Left lung (tissue), 10 donors: ENCODE measurements around the gene HOXC12. TPM values are rescaled to one million over a fixed set of nuclear protein-coding genes. Genes with fewer than 3 reads are reported as not detected.

ENCODE experiments used
- ATAC-seq: fragments of 200-7000 bp; cut with Tn5 transposase; one replicate; pipeline ENCODE4 v1.9.1; 2020; ENCODE audit warnings: moderate library complexity
- DNase-seq, 4 donors: peaks; one replicate each; pipeline ENCODE4 v3.0.0-alpha.2; 2013 to 2020
- H3K27ac ChIP-seq, 2 donors: fragments of 200-600 bp; sonication (generic) in 1 of 2; one replicate each; pipeline versions ENCODE4 v1.5.0 to v1.8.0; 2020 to 2021
- H3K27me3 ChIP-seq, 2 donors: fragments of 200-600 bp; sonication (generic) in 1 of 2; one replicate each; pipeline versions ENCODE4 v1.5.0 to v1.8.0; 2020 to 2021
- H3K36me3 ChIP-seq, 2 donors: fragments of 200-600 bp; sonication (generic) in 1 of 2; one replicate each; pipeline versions ENCODE4 v1.5.0 to v1.8.0; 2020 to 2021
- H3K4me1 ChIP-seq, 2 donors: fragments of 200-600 bp; one replicate each; pipeline ENCODE4 v1.8.0; 2021
- H3K4me3 ChIP-seq, 2 donors: fragments of 200-600 bp; sonication (generic) in 1 of 2; one replicate each; pipeline versions ENCODE4 v1.5.0 to v1.8.0; 2020 to 2021; ENCODE audit warnings: mild to moderate bottlenecking in 1 of 2
- H3K9me3 ChIP-seq, 2 donors: fragments of 200-600 bp; sonication (generic) in 1 of 2; one replicate each; pipeline versions ENCODE4 v1.5.0 to v1.8.0; 2020 to 2021
- intact Hi-C, 2 donors: fragments of 100-400 bp; cut with DNase I; formaldehyde crosslinking; loops; one replicate each; pipeline versions ENCODE4 v1.11.2 to v1.14.2; 2022
- polyA plus RNA-seq, 6 donors: library from polyadenylated mRNA; unstranded; fragments of 120-200 nt; gene quantifications; one replicate each; pipeline ENCODE4 v1.2.1, GENCODE V29; 2013; ENCODE audit not compliant: insufficient read length in 6 of 6
- total RNA-seq, 2 donors: library from RNA; stranded (reverse); fragmentation: NEBNext Ultra II Directional; extraction: Animal tissue kit (Norgen Biotek cat#: 25700); gene quantifications; one replicate each; pipeline ENCODE4 v1.2.1, GENCODE V29; 2021
- TF ChIP-seq, protein P1 (sequence below), 2 donors: fragments of 200-600 bp; sonication (generic) in 1 of 2; IDR thresholded peaks; one replicate each; pipeline versions ENCODE4 v1.5.0 to v1.8.0; 2021; ENCODE audit warnings: antibody characterized with exemption in 2 of 2
- donor health status: DM: no; HTN: yes; CAD: no.
- donor health status: DM: no; HTN: no; CAD: no.

The HOXC12 gene
- total and polyA plus RNA-seq, 8 donors, result not detected

DNA sequence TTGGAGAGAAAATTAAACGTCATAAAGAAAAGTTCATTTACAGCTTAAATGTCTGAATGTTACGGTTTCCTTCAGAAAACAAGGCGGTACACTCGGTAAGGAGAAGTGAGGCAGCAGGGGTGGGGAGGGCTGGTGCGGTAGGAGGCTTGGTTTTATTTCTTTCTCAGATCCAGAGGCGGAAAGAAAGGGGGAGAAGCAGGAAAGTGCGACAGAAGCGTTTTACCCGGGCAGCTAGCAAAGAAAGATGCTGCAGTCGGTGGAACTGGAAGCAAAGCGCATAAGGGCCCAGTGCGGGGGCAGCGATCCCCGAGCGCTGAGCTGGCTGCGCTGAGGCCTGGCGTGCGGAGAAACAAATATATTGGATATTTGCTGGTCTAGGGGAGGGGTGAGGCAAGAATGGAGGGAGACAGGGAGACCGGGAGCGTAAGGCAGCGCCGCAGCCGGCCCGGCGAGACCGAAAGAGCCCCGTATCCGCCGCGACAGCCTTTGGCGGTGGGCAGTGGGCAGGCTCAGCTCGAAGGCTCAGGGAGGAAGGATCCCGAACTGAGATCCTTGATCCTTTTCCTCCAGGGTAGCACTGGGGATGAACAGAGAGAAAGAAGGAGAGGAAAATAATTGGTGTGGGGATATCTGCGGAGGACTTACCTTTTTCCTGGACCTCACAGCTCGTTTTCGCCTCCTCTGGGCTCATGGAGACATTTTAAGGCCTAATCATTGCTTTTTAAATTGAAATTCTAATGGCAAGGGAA, 11.9 kb downstream of the HOXC12 start:
- H3K9me3 ChIP-seq, result no peaks in the 10 kb centered on the region
- H3K27me3 ChIP-seq, result peaks cover 100% of the 10 kb centered on the region in 2 donors
- no peak overlapping the region for H3K27ac ChIP-seq
- H3K4me3 ChIP-seq, result no peak overlapping the region
- intact Hi-C loops, result no loop called here
- TF ChIP-seq, protein P1, sequence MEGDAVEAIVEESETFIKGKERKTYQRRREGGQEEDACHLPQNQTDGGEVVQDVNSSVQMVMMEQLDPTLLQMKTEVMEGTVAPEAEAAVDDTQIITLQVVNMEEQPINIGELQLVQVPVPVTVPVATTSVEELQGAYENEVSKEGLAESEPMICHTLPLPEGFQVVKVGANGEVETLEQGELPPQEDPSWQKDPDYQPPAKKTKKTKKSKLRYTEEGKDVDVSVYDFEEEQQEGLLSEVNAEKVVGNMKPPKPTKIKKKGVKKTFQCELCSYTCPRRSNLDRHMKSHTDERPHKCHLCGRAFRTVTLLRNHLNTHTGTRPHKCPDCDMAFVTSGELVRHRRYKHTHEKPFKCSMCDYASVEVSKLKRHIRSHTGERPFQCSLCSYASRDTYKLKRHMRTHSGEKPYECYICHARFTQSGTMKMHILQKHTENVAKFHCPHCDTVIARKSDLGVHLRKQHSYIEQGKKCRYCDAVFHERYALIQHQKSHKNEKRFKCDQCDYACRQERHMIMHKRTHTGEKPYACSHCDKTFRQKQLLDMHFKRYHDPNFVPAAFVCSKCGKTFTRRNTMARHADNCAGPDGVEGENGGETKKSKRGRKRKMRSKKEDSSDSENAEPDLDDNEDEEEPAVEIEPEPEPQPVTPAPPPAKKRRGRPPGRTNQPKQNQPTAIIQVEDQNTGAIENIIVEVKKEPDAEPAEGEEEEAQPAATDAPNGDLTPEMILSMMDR (IDR thresholded peaks at IDR 0.05), result no peak
- H3K4me1 ChIP-seq, result peaks cover 0 to 5% of the 10 kb centered on the region in 2 donors
- no peaks in the 10 kb centered on the region for H3K36me3 ChIP-seq
- ATAC-seq (no peak), DNase-seq (no peak)

DNA sequence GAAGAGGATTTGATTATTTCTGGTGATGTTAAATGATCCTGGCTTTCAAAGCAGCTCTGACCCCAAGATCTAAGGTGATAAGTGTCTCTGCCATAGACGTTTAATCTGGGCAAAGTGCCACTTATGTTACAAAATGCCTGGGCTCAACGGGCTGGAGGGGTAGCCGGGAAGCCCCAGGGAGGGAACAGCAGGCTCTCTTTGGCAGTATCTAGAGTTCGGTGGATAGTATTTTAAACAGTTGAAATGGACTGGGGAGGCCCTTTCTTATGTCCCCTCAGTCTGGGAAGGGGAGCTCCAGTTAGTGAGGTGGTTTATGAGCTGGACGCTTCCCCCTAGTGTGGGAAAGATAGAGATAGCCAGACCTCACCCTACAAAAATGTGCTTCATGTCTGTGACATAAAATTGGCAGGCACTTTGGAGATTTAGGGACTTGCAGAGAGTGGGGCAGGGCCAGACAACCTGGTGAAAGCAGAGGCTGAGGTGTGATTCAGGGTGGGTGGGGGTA, 12.8 kb downstream of the HOXC12 start:
- TF ChIP-seq, protein P1 (IDR thresholded peaks at IDR 0.05), result no peak
- DNase-seq (no peak), ATAC-seq (no peak)
- H3K27me3 ChIP-seq, result peaks cover 100% of the 10 kb centered on the region in 2 donors
- peaks cover 0 to 5% of the 10 kb centered on the region in 2 donors for H3K4me1 ChIP-seq
- H3K27ac ChIP-seq, result no peak overlapping the region
- H3K4me3 ChIP-seq, result no peak overlapping the region
- intact Hi-C loops, result no loop called here
- H3K36me3 ChIP-seq, result no peaks in the 10 kb centered on the region
- no peaks in the 10 kb centered on the region for H3K9me3 ChIP-seq

DNA sequence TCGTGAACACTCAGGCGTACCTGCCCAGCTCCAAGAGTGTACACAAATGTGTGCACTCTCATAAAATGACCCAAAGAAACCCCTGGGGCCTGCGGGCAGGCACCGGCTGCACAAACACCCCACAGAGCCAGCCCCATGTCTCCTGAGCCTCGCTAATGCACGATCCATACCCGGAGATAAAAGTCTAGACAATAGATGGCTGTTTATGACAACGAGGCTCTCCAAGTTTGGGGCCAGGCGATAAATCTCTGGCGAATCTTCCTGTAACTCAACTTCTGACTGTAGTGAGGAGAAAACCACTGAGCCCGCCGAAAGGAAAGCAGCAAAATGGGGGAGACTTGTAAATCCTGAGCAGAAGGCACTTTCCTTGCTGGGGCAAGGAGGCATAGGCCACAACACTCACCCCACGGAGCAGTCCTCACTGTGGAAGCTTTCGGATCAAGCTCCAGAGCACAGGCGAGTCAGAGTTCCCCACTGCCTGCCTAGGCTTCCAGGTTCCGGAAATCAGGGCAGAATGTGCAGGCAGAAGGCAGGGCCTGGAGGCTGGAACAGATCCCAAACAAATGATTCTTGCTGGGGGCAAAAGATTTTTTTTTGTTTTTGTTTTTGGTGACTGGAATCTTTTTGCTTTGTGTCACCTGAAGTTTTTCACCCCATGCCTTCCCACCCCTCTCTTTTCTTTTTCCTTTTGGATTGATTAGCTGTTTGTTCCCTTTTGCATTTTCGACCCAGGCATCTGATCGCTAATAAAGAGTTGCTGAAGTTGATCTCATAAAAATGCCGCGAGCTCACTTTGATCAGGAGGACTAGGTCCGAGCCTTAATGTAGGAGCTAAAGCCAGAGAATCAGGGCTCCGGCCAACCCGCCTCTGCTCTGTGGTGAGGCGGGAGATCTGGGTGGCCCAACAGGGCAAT, 13.8 kb downstream of the HOXC12 start:
- ATAC-seq, result no peak
- Histone ChIP-seq H3K9me3 (no peaks in the 10 kb centered on the region), H3K27me3 (peaks cover 100% of the 10 kb centered on the region in 2 donors), H3K4me3 (no peak overlapping the region), H3K4me1 (peaks cover 0 to 9% of the 10 kb centered on the region in 2 donors), H3K27ac (no peak overlapping the region), H3K36me3 (no peaks in the 10 kb centered on the region)
- no peak for DNase-seq
- intact Hi-C loops, result no loop called here
- TF ChIP-seq, protein P1 (IDR thresholded peaks at IDR 0.05), result no peak

DNA sequence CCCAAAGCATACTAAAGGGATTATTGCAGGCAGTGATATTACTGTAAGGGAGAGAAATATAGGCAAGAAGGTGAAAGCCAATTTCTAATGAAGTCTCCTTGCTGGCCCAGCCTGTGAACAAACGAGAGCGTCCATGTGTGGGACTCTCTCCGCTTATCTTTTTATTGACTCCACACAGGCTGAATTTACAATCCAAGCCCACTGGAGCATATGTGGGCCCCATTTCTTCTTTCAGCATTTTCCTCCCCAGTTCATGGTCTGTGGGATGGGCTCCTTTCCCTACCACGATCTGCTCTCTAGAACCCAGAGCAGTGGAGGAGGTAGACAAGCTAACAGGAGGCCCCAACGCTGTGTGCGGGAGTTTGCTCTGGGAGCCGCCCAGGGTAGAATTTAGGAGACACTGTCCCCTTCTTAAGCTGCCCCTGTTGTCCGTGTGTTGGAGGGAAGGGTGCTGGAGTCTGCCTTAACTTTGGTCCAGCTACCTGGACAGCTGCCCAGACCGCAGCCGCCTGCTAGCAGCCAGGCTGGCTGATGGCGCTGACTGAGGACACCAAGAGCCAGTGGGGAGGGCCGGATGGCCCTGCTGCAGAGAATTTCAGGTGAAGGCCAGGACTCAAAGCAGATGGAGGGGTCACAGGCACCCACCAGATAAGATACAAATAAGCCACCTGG, 15.0 kb downstream of the HOXC12 start:
- Histone ChIP-seq H3K9me3 (no peaks in the 10 kb centered on the region), H3K27ac (no peak overlapping the region), H3K27me3 (peaks cover 99 to 100% of the 10 kb centered on the region in 2 donors), H3K4me1 (peaks cover 0 to 20% of the 10 kb centered on the region in 2 donors), H3K4me3 (no peak overlapping the region), H3K36me3 (no peaks in the 10 kb centered on the region)
- DNase-seq, result no peak
- no peak for ATAC-seq
- intact Hi-C loops, result no loop called here
- TF ChIP-seq, protein P1 (IDR thresholded peaks at IDR 0.05), result no peak
